ENCODE measurements around the gene PHC1. TPM values are rescaled to one million over a fixed set of nuclear protein-coding genes. Genes with fewer than 3 reads are reported as not detected.

PHC1 gene
- total RNA-seq, 1 experiment from 2014 or later: 568 TPM

DNA sequence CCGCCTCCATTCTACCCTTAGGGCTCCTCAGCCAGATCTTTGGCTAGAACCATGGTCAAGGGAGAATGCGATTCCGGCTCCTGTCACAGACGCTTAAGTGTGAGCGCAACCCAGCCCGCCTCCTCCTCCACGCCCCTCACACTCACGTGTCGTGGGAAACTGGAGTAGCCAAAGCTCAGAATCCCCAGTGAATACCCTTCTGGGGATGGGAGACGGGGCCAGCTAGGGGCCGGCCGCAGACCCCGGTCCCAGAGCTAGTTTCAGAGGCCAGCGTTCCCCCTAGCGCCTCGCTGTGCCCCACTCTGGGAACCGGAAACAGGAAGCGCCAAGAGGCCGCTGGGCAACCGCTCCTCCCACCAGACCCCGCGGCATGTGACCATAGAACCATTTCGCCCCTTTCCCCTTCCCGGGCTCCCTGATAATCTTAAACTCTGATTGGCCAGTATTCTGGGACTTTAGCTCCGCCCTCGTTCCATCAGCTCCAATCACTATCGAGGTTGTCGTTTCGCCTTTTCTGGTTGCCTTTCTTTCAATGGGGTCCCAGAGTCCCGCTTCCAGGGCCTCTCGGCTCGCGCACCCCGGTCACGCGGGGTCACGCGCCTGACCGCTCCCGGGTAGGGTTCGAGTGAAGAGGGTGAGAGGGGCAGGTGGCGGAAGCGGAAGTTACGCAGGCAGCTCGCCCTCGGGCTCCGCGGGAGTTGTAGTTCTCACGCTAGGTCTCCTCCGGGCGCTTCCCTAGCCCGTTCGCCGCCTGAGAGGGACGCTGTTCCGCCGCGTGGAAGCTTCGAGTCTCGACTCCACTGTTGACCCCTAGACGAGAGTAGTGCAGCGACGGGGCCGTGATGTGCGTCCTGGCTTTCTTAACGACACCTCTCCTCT, 35.3 kb downstream of the PHC1 start, which contains the start of gene M6PR:
Gene M6PR, minus strand, starts transcription at position 304 of the 879 bp plus-strand sequence. CDS start 3,241 bp downstream, outside the sequence.
- Histone ChIP-seq H3K79me2 (ENCODE audit: insufficient read depth, low read length) (peaks cover 14% of the 10 kb centered on the region), H2BK15ac (ENCODE audit: low read depth, low read length) (no peak within 1 kb of the TSS), H3K23ac (ENCODE audit: insufficient read length, low read depth, low read length) (no peak within 1 kb of the TSS), H3K14ac (ENCODE audit: insufficient read depth, low read length) (peak within 1 kb of the TSS; percentile 97), H2BK5ac (ENCODE audit: insufficient read length, low read length) (no peak within 1 kb of the TSS), H3K18ac (ENCODE audit: insufficient read length, low read depth, low read length) (peak within 1 kb of the TSS; percentile 96), H3K56ac (ENCODE audit: insufficient read length, low read depth, low read length) (no peak within 1 kb of the TSS), H3K27me3 (ENCODE audit: insufficient read depth, low read length) (no peaks in the 10 kb centered on the region), H4K8ac (replicated peaks; ENCODE audit: insufficient read length, low read depth, low read length) (no peak within 1 kb of the TSS), H2AFZ (ENCODE audit: low read length) (no peak within 1 kb of the TSS), H3K4ac (ENCODE audit: low read depth, low read length) (no peak within 1 kb of the TSS), H4K20me1 (ENCODE audit: control insufficient read depth, insufficient read depth, insufficient read length) (no peaks in the 10 kb centered on the region), H3K23me2 (ENCODE audit: insufficient read length, low read depth, low read length, poor library complexity, severe bottlenecking) (peaks cover 14% of the 10 kb centered on the region), H3K9ac (ENCODE audit: extremely low read depth, insufficient read length, low read length) (peak within 1 kb of the TSS; percentile 87), H4K5ac (ENCODE audit: insufficient read length, low read depth, low read length) (no peak within 1 kb of the TSS), H3T11ph (ENCODE audit: low read length) (peak within 1 kb of the TSS; percentile 54), H3K9me3 (ENCODE audit: control insufficient read depth, low read depth, low read length) (peaks cover 18% of the 10 kb centered on the region), H3K4me1 (ENCODE audit: insufficient read depth, low read length) (no peaks in the 10 kb centered on the region), H2BK120ac (ENCODE audit: low read depth, low read length, poor library complexity, severe bottlenecking) (peak within 1 kb of the TSS; percentile 64), H3K27ac (ENCODE audit: insufficient read length, low read depth, low read length) (peak within 1 kb of the TSS; percentile 73), H2BK12ac (ENCODE audit: insufficient read length, low read depth, low read length) (no peak within 1 kb of the TSS), H3K79me1 (ENCODE audit: insufficient read depth, low read depth, low read length, poor library complexity, severe bottlenecking) (peaks cover 5% of the 10 kb centered on the region), H2AK5ac (ENCODE audit: insufficient read length, low read length) (no peak within 1 kb of the TSS), H2BK20ac (ENCODE audit: low read depth, low read length, poor library complexity, severe bottlenecking) (no peak within 1 kb of the TSS), H4K91ac (ENCODE audit: insufficient read length, low read depth, low read length) (no peak within 1 kb of the TSS), H3K4me2 (ENCODE audit: insufficient read depth, insufficient read length, low read length) (peak within 1 kb of the TSS; percentile 98)
- peak; percentile 98 for DNase-seq
- Mint-ChIP-seq H3K4me3 (peak within 1 kb of the TSS; percentile 98 to 99), H3K27ac (peak within 1 kb of the TSS; percentile 97 to 99 (median 97)), H3K27me3 (ENCODE audit: low read depth) (no peaks in the 10 kb centered on the region; the same call in 1 of the 2 replicates), H3K9me3 (peaks cover 12 to 13% of the 10 kb centered on the region in 2 experiments), H3K4me1 (peaks cover 12 to 19% of the 10 kb centered on the region in 2 experiments), H3K36me3 (ENCODE audit: insufficient read depth in 1 of 3, low read depth in 3 of 3) (peaks cover 17 to 51% (median 43%) of the 10 kb centered on the region in 3 experiments)
- TF ChIP-seq, protein P1, sequence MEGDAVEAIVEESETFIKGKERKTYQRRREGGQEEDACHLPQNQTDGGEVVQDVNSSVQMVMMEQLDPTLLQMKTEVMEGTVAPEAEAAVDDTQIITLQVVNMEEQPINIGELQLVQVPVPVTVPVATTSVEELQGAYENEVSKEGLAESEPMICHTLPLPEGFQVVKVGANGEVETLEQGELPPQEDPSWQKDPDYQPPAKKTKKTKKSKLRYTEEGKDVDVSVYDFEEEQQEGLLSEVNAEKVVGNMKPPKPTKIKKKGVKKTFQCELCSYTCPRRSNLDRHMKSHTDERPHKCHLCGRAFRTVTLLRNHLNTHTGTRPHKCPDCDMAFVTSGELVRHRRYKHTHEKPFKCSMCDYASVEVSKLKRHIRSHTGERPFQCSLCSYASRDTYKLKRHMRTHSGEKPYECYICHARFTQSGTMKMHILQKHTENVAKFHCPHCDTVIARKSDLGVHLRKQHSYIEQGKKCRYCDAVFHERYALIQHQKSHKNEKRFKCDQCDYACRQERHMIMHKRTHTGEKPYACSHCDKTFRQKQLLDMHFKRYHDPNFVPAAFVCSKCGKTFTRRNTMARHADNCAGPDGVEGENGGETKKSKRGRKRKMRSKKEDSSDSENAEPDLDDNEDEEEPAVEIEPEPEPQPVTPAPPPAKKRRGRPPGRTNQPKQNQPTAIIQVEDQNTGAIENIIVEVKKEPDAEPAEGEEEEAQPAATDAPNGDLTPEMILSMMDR (conservative IDR thresholded peaks at IDR 0.05): peak; percentile 61
- WGBS (ENCODE audit: extremely low coverage, insufficient read length, low lambda C conversion rate): no CpG with 5 or more reads among the region's 66 CpGs

All from H9 (cell line).